ENCODE measurements around the gene CFAP73. TPM values are rescaled to one million over a fixed set of nuclear protein-coding genes. Genes with fewer than 3 reads are reported as not detected.

Gene CFAP73
- total RNA-seq, 1 donor: not detected

DNA sequence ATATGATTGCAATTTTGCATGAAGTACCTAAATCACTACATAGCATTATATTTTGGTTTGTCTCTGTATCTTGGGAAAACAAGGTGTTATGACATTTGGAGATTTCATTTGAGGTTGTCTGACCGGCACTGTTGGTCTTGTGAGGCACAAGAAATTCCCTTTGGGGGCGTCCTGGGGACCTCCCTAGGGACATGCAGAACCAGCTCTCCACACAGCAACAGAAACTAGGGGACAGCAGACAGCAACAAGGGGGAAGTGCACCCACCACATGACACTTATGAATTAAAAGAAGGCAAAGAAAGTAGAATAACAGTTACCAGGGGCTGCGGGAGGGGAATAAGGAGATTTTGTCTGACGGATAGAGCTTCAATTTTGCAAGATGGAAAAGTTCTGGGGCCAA lies 21.4 kb downstream of the CFAP73 start:
- Histone ChIP-seq H3K27me3 (ENCODE audit: insufficient read depth, low read length) (no peaks in the 10 kb centered on the region), H3K4me3 (ENCODE audit: insufficient read depth, low read length) (no peak overlapping the region), H3K79me2 (ENCODE audit: insufficient read depth, low read length) (no peaks in the 10 kb centered on the region), H4K20me1 (ENCODE audit: insufficient read depth, low read length) (peaks cover 9% of the 10 kb centered on the region), H2AFZ (ENCODE audit: low read length) (no peak overlapping the region), H3K4me1 (ENCODE audit: insufficient read depth, low read length) (no peaks in the 10 kb centered on the region), H3K27ac (ENCODE audit: low read depth, low read length) (no peak overlapping the region), H3K9me3 (ENCODE audit: low read depth, low read length) (no peaks in the 10 kb centered on the region), H3K4me2 (ENCODE audit: insufficient read depth, low read length) (no peak overlapping the region), H3K36me3 (ENCODE audit: insufficient read depth, low read length) (peaks cover 72% of the 10 kb centered on the region)
- TF ChIP-seq CTCF (IDR thresholded peaks at IDR 0.05; ENCODE audit: extremely low read depth, low read depth, low read length): no peak
- DNase-seq (ENCODE audit: insufficient read length, low spot score, missing footprints): peak; percentile 29

- Histone ChIP-seq H3K4me1 (ENCODE audit: insufficient read depth, low read length) (no peaks in the 10 kb centered on the region), H3K4me3 (ENCODE audit: insufficient read depth, low read length) (no peak overlapping the region), H3K9me3 (ENCODE audit: low read depth, low read length) (no peaks in the 10 kb centered on the region), H3K4me2 (ENCODE audit: insufficient read depth, low read length) (no peak overlapping the region), H3K36me3 (ENCODE audit: insufficient read depth, low read length) (peaks cover 71% of the 10 kb centered on the region), H4K20me1 (ENCODE audit: insufficient read depth, low read length) (peaks cover 9% of the 10 kb centered on the region), H3K27ac (ENCODE audit: low read depth, low read length) (no peak overlapping the region), H3K79me2 (ENCODE audit: insufficient read depth, low read length) (no peaks in the 10 kb centered on the region), H3K27me3 (ENCODE audit: insufficient read depth, low read length) (no peaks in the 10 kb centered on the region), H2AFZ (ENCODE audit: low read length) (no peak overlapping the region)
- peak; percentile 62 for DNase-seq (ENCODE audit: insufficient read length, low spot score, missing footprints)
- no peak for TF ChIP-seq CTCF (IDR thresholded peaks at IDR 0.05; ENCODE audit: extremely low read depth, low read depth, low read length)
Observed at GRCh38 chr12:113171543-113171942, 22.0 kb downstream of the CFAP73 start.

- Histone ChIP-seq H3K4me2 (ENCODE audit: insufficient read depth, low read length) (no peak overlapping the region), H3K79me2 (ENCODE audit: insufficient read depth, low read length) (no peaks in the 10 kb centered on the region), H3K36me3 (ENCODE audit: insufficient read depth, low read length) (peaks cover 71% of the 10 kb centered on the region), H3K4me1 (ENCODE audit: insufficient read depth, low read length) (no peaks in the 10 kb centered on the region), H4K20me1 (ENCODE audit: insufficient read depth, low read length) (peaks cover 9% of the 10 kb centered on the region), H2AFZ (ENCODE audit: low read length) (no peak overlapping the region), H3K4me3 (ENCODE audit: insufficient read depth, low read length) (no peak overlapping the region), H3K9me3 (ENCODE audit: low read depth, low read length) (peaks cover 3% of the 10 kb centered on the region), H3K27ac (ENCODE audit: low read depth, low read length) (no peak overlapping the region), H3K27me3 (ENCODE audit: insufficient read depth, low read length) (no peaks in the 10 kb centered on the region)
- TF ChIP-seq CTCF (IDR thresholded peaks at IDR 0.05; ENCODE audit: extremely low read depth, low read depth, low read length): no peak
- DNase-seq (ENCODE audit: insufficient read length, low spot score, missing footprints): no peak
Observed at GRCh38 chr12:113172185-113172584, 22.7 kb downstream of the CFAP73 start.

DNA sequence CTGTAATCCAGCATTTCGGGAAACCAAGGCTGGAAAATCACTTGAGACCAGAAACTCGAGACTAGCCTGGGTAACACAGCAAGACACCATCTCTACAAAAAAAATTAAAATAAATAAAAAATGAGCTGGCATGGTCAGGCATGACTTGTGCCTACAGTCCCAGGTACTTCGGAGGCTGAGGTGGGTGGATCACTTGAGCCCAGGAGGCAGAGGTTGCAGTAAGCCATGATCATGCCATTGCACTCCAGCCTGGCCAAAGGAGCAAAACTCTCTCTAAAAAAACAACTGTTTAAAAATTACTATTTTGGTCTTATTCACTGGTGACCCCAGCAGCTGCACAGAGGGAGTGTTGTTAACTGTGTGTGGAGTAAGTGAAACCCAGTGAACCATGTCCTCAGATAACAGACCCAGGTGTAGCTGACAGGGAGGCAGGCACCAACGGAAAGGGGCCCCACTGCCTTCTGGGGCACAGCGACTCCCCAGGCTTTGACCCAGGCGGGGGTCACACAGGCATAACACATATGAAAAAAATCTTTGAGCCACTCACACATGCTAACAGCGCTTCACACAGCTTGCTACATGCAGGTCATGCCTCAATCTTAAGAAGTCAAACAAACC lies 23.7 kb downstream of the CFAP73 start:
- H3K36me3 ChIP-seq (ENCODE audit: insufficient read depth, low read length): peaks cover 75% of the 10 kb centered on the region
- no peak for DNase-seq (ENCODE audit: insufficient read length, low spot score, missing footprints)
- no peaks in the 10 kb centered on the region for H3K79me2 ChIP-seq (ENCODE audit: insufficient read depth, low read length)
- H2AFZ ChIP-seq (ENCODE audit: low read length): no peak overlapping the region
- H3K4me1 ChIP-seq (ENCODE audit: insufficient read depth, low read length): no peaks in the 10 kb centered on the region
- H4K20me1 ChIP-seq (ENCODE audit: insufficient read depth, low read length): peaks cover 9% of the 10 kb centered on the region
- no peaks in the 10 kb centered on the region for H3K27me3 ChIP-seq (ENCODE audit: insufficient read depth, low read length)
- no peak overlapping the region for H3K4me2 ChIP-seq (ENCODE audit: insufficient read depth, low read length)
- H3K9me3 ChIP-seq (ENCODE audit: low read depth, low read length): peaks cover 4% of the 10 kb centered on the region
- no peak overlapping the region for H3K4me3 ChIP-seq (ENCODE audit: insufficient read depth, low read length)
- TF ChIP-seq CTCF (IDR thresholded peaks at IDR 0.05; ENCODE audit: extremely low read depth, low read depth, low read length): no peak
- H3K27ac ChIP-seq (ENCODE audit: low read depth, low read length): no peak overlapping the region
